RWPE2 (cell line): Measurements from ENCODE around the gene RAPH1.
A peak's percentile ranks its signal among the peaks of the same experiment; 100 is the strongest.

ENCODE experiments used
- ATAC-seq: fragments of 200-7000 bp; cut with Tn5 transposase; 3 replicates; pipeline ENCODE4 v1.9.1; 2021; ENCODE audit warnings: low read depth
- DNase-seq: peaks from one replicate; pipeline ENCODE4 v3.0.0-alpha.2; 2020; ENCODE audit warnings: low spot score
- H3K27ac ChIP-seq: fragments of 450-650 bp; 2 replicates; pipeline ENCODE4 v1.5.1; 2017; ENCODE audit warnings: mild to moderate bottlenecking; ENCODE audit not compliant: poor library complexity, severe bottlenecking
- H3K27me3 ChIP-seq: fragments of 250-450 bp; sonication (Bioruptor Pico); 2 replicates; pipeline ENCODE4 v1.5.1; 2021; ENCODE audit warnings: mild to moderate bottlenecking, moderate library complexity; ENCODE audit not compliant: insufficient read depth, poor library complexity, severe bottlenecking
- H3K36me3 ChIP-seq: fragments of 250-450 bp; sonication (Bioruptor Pico); 2 replicates; pipeline ENCODE4 v1.5.1; 2020; ENCODE audit warnings: low read depth, mild to moderate bottlenecking, moderate library complexity
- H3K4me1 ChIP-seq: fragments of 250-450 bp; sonication (Bioruptor Pico); 2 replicates; pipeline ENCODE4 v1.5.1; 2021; ENCODE audit warnings: mild to moderate bottlenecking, moderate library complexity; ENCODE audit not compliant: insufficient read depth, poor library complexity, severe bottlenecking
- H3K4me3 ChIP-seq: fragments of 250-450 bp; sonication (Bioruptor Pico); 2 replicates; pipeline ENCODE4 v1.5.1; 2021; ENCODE audit warnings: mild to moderate bottlenecking, moderate library complexity; ENCODE audit not compliant: severe bottlenecking
- H3K9me3 ChIP-seq: fragments of 250-450 bp; sonication (Bioruptor Pico); 2 replicates; pipeline ENCODE4 v1.5.1; 2021; ENCODE audit warnings: mild to moderate bottlenecking, moderate library complexity; ENCODE audit not compliant: severe bottlenecking
- CTCF ChIP-seq: fragments of 450-650 bp; IDR thresholded peaks from one replicate; pipeline ENCODE4 v1.5.1; 2017; ENCODE audit warnings: mild to moderate bottlenecking, moderate library complexity; ENCODE audit not compliant: poor library complexity, severe bottlenecking

Gene RAPH1

GRCh38 chr2:203490391-203490790 is 44.7 kb downstream of the RAPH1 start:
- Histone ChIP-seq H3K27ac (no peak overlapping the region), H3K27me3 (no peaks in the 10 kb centered on the region), H3K36me3 (peaks cover 60% of the 10 kb centered on the region), H3K4me1 (peaks cover 9% of the 10 kb centered on the region), H3K4me3 (no peak overlapping the region), H3K9me3 (no peaks in the 10 kb centered on the region)
- no peak for DNase-seq
- no peak for TF ChIP-seq CTCF
- ATAC-seq = no peak

- no peak for DNase-seq
- no peak for ATAC-seq
- no peak overlapping the region for H3K27ac ChIP-seq
- no peaks in the 10 kb centered on the region for H3K27me3 ChIP-seq
- H3K4me1 ChIP-seq = peaks cover 9% of the 10 kb centered on the region
- TF ChIP-seq CTCF = no peak
- no peaks in the 10 kb centered on the region for H3K9me3 ChIP-seq
- no peak overlapping the region for H3K4me3 ChIP-seq
- peaks cover 53% of the 10 kb centered on the region for H3K36me3 ChIP-seq
Measured at GRCh38 chr2:203489531-203489930, 45.6 kb downstream of the RAPH1 start.

DNA sequence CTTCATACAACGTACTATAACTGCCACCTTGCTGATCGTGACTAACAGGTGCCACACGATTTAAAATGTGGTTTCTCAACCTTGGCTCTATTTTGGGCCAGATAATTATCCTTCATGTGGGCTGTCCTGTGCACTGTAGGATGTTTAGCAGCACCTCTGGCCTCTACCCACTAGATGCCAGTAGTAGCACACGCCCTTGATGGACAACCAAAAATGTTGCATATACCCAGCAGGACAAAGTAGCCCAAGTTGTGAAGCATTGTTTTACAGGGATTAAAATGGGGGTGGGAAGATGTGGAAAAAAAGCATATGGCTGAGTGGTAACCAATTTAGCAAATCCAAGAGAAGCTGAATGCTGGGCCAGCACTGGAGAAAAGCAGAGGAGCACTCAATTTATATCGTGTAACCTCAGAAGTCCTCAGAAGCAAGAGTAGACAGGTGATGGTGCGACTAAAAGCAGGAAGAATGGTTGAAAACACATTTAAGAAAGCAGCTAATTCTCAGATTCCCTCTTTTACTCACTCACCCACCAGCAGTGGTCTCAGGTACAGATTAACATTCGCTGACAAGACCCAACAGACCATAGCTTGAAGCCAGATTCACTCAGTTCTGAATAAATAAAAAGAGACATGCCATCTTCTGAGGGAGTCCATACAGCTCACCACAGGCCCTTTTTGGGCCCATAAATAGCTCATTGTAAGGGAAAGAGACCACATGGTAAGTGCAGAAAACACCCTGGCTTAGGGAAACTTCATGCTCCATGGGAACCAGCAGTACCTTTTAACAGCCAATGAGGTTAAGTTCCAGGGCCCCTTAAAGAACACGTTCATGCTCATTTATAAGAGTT is 50.6 kb downstream of the RAPH1 start:
- no peak overlapping the region for H3K4me3 ChIP-seq
- no peak for DNase-seq
- H3K4me1 ChIP-seq = peaks cover 3% of the 10 kb centered on the region
- H3K27ac ChIP-seq = no peak overlapping the region
- H3K9me3 ChIP-seq = no peaks in the 10 kb centered on the region
- H3K27me3 ChIP-seq = no peaks in the 10 kb centered on the region
- TF ChIP-seq CTCF = peak; percentile 64
- ATAC-seq = peak; percentile 75; the same call in 2 of the 3 replicates
- peaks cover 27% of the 10 kb centered on the region for H3K36me3 ChIP-seq

GRCh38 chr2:203480623-203481022 is 54.5 kb downstream of the RAPH1 start:
- DNase-seq = no peak
- Histone ChIP-seq H3K36me3 (peaks cover 27% of the 10 kb centered on the region), H3K4me1 (peaks cover 8% of the 10 kb centered on the region), H3K4me3 (no peak overlapping the region), H3K9me3 (no peaks in the 10 kb centered on the region), H3K27ac (no peak overlapping the region), H3K27me3 (no peaks in the 10 kb centered on the region)
- TF ChIP-seq CTCF = no peak
- no peak for ATAC-seq

DNA sequence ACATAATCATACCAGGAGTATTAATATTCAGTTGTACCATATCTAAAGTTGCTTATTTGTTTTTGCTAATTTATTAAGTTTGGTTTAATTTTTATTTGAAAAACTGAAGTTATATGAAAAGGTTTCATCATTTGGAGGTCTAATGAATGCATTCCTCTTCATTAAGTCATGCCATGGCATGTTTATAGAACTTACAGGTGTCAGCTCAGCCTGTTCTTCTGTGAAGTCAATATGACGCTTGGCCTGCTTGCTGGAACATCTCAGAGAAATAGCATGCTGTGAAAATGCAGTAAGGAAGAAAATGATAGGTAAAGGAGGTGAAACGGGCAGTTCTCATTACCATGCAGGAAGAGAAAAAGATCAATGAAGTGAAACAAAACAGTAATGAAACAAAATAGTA is 58.2 kb downstream of the RAPH1 start:
- no peak overlapping the region for H3K27ac ChIP-seq
- ATAC-seq (no peak), DNase-seq (no peak)
- H3K27me3 ChIP-seq = no peaks in the 10 kb centered on the region
- H3K9me3 ChIP-seq = no peaks in the 10 kb centered on the region
- no peak for TF ChIP-seq CTCF
- no peak overlapping the region for H3K4me3 ChIP-seq
- peaks cover 41% of the 10 kb centered on the region for H3K36me3 ChIP-seq
- peaks cover 8% of the 10 kb centered on the region for H3K4me1 ChIP-seq
